ENCODE measurements around the gene RIC3.

RIC3 gene, protein sequence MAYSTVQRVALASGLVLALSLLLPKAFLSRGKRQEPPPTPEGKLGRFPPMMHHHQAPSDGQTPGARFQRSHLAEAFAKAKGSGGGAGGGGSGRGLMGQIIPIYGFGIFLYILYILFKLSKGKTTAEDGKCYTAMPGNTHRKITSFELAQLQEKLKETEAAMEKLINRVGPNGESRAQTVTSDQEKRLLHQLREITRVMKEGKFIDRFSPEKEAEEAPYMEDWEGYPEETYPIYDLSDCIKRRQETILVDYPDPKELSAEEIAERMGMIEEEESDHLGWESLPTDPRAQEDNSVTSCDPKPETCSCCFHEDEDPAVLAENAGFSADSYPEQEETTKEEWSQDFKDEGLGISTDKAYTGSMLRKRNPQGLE

DNA sequence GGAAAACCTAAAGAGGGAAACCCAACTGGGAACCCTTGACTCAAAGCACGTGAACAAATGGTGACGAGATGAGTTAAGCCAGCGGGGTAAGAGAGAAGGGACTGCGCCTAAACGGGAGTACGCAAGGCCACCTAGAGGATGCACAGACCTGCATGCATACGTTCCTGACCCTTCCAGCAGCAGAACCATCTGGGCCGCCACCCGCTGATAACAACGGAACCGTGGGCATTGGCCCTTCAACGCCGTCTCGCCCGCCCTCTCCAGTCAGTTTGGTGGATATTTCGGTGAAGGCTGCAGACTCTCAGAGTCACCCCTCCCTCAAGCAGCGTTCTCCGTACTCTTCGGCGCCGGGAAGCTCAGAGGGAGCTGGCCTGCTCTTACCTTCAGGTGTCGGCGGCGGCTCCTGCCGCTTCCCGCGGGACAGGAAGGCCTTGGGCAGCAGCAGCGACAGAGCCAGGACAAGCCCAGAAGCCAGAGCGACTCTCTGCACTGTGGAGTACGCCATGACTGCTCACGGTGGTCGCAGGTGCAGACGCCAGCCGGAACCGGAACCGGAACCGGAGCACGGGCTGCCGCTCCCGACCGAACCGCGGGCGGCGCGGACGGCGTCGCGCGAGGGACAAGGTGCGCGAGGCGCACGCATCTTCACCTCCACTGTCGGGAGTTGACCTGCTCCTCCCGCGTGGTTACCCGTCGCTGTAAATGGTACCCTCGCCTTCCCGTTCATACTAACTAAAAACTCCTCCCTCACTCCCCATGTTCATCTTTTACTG, at the start of gene RIC3:
RIC3 (minus strand) TSS at position 541 of the 773 bp plus-strand sequence; CDS start at position 505, 36 bp downstream.
- DNase-seq: peak; percentile 54

DNA sequence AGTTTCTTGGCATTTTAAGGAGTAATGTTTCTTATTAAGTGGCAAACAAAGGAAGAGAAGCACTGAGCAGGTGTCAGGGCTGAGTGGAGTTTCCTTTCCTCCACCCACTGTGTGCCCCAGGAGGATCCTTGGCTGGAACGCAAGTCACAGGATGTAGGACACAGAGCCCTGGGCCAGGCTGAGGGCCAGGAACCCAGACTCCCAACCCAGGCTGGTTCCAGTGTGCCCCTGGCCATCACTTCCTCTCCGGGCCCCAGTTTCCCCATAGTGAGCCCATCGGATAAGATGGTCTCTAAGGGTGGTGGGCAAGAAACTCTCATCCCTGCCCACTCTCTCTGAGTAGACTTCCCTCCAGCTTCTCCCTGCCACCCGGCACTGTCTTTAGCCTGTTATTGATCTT, 49.6 kb upstream of the RIC3 start:
- DNase-seq: no peak

DNA sequence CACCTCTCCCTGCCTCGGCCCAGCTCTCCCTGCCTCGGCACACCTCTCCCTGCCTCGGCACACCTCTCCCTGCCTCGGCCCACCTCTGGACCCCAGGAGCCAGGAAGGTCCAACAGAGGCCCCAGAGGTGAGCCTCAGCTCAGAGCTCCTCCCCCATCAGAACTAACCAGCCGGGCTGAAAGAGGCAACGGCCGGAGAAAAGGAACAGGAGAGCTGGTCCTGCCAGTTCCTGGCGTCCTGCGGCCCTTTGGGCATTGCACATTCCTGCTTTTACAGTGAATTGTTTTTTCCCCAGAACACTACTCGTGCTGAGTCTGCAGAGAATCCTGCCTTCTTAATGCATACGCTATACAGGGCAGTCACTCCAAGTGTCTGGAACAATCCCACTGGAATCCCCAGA, 49.1 kb upstream of the RIC3 start:
- no peak for DNase-seq

DNA sequence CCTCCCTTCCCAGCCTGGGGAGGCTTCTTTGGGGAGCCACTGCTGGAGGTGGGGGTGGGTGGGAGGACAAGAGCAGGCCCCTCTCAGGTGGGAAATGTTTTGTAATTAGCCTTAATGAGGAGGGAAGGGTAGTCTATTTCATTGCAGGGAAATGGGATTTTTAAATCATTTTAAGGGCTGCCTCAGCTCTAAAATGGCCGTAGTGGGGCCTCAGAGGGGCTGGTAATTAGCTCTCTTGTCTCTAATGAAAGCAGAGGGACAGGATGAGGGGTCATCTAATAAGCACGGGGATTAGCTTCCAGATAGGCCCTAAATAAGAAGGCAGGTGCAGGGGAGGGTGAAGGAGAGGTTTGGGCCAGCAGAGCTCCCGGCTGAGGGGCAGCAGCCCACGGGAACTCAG, 48.3 kb upstream of the RIC3 start:
- DNase-seq: no peak

DNA sequence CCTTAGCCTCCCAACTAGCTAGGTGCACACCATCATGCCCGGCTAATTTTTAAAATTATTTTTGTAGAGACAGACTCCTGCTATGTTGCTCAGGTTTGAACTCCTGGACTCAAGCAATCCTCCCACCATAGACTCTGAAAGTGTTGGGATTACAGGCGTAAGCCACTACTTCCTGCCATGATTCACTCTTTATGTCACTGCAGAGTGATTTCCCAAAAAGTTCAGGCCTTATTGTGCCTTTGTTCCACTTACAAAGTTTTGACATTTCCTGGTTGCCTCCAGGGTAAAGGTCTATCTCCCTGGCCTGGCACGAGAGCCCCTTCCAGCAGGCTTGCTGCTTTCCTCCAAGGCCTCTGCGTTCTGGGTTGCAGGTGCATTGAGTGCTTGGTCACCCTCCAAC, 44.6 kb upstream of the RIC3 start:
- no peak for DNase-seq

DNA sequence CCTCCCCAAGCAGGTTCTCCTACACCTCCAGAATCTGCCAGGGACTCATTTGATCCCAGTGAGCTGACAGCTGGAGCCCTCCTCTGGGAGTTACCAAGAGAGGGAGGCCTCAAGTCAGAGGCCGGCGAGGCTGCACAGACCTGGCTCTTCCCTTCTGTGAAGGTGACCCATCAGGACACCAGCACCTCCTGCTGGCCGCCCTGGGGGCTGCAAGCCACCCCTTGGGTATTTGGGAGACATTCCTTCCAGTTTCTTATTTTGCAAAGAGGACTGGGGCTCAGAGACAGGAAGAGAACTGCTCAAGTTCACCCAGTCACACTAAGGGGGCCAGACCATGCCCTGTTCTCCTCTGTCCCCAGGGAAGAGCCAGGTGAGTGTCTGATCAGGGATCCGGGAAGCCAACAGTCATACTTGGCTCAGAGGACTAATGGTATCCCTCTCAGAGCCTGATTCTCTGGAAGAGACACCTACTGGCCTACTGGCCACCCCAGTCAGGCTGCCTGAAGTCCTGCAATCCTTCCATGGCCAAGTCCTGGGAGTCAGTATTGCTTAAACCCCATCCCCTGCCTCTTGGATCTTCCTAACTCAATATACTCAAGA, 40.5 kb upstream of the RIC3 start:
- peak; percentile 34 for DNase-seq

DNA sequence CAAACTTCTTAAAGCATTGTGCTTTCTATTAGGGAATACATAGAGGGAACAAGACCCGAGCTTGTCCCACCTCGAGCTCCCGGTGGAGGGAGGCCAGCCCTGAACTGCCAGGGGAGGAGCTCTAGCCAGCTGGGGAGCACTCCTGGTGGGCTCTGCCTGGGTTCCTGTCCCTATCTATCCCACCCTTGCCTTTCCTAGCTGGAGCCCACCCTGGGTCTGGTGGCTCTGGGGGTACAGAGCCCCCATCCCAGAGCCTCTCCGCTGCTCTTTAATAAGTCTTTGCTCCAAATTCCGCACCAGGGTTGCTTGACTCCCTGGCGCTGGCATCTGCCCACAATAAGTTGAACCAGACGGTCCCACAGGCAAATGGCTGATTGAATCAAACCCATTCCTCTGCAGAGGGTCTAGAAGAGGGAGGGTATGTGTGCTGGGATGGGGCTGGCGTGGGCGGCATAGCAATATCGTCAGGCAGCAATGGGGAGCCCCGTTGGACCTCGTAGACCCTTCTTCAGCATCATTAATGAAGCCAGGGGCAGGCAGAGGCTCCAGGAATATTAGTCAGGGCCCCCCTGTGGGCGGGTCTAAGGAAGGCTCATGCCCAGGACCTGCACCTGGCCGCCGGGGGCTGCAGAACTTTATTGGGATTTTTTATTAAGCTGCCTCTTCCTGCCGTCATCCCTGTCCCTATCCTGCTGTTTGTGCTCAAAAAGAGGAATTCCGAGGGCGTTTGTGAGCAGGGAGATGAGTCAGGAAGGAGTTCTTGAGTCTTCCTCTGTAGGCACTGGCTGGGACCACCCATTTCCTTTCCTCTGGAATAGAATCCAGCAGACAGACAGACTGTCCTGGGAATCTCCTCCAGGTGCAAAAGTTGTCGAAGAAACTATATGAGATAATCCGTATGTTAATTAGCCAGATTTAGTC, 38.5 kb upstream of the RIC3 start:
- no peak for DNase-seq

DNA sequence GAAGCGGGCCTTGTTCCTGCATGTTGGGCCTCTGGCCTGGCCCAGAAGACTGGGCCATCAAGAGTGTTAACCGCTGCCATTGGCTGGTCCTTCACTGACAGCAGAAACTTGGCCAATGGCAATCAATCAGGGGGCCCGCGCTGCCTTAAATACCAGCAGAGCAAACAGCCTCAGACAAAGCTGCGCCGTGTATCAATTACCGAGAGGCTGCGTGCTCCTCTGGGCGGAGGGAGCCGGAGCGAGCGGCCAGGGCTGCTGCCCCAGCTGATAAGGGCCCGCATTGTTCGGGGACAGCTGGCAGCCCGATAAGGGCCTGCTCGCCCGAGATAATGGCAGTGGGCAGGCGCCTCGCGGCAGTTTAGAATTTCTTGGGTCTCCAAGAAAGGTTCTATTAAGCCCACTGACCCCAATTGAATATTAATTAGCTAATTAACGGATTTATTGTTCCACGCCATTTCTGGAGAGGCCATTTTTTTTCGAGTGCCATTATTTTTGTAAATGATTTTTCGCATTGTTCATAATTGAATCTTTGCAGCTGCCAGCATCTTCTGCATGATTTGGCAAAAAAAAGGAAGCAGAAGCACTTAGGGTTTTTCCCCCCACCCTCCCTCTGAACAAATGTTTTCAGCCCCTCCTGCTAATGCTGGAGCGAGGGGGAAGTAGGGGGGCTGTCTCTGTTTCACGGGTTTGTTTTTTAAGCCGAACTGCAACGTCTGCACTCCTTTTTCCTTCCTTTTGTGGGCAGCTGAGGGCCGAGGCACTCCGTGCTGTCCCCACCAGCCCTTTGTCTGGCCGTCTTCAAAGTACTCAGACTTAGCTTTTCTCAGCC, 37.6 kb upstream of the RIC3 start:
- DNase-seq: no peak

DNA sequence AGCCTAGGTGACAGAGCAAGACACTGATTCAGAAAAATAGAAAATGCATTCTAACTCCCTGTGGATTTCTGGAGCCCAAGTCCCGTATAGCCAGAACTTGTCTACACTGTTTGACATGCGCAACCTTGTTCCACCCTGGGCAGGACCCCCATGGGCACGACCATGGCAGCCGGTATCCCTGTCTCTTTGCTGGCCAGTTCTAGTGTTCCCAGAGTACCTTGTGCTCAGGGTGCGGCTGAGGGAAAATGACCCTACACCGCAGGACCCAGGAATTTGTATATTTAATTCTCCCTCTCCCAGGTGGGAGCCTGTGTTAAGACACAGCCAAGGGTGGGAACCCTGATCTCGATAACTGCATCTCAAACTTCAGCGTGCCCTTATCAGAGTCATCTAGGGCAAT, 36.7 kb upstream of the RIC3 start:
- no peak for DNase-seq

DNA sequence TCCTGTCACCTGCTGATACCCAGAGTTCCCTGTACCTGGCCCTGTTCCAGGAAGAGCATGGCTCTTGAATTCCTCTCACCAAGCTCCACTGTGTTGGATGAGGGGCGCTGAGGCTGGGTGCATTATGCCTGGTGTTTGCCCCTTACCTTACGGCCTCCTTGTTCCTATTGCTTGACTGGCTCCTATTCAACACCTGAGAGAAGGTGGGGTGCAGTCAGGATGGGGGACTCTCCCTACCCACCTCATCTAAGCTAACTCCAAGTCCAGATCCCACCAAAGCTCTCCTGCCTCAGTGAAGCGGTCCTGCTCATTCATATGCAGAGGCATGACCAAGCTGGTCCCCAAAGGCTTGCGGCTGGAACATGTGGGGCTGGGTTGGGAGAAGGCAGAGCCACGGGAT, 35.8 kb upstream of the RIC3 start:
- DNase-seq: no peak

DNA sequence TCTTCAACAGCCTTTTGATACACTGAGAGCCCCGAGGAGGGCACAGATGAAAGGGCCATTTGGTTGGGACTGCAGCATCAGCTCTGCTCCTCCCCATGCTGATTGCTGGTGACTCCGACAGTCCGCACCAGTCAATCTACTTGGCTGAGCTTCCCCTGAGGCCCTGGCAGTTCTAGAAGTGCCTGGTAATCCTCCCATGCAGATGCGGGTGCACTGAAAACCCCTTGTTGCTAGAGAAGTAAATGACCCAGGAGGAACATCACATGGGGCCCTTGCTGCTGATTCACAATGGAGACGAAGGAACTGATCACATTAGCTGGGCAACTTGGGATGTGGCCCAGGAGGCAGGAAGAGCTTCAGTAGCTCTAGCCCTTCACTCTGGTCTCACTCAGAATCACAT, 35.2 kb upstream of the RIC3 start:
- DNase-seq: no peak

DNA sequence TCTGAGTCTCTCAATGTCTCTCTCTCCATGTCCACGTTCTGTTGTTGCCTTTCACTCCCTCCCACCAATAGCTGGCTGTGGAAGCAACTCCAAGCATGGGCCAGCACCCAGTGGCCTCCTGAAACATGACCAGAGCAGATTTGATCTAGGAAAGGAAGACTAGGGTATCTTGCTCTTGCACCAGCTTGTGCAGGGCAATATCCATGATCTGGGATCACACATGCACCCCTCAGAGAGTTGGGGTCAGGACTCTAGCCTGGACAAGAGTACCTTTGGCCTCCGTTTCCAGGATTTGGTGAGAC, 34.5 kb upstream of the RIC3 start:
- no peak for DNase-seq

DNA sequence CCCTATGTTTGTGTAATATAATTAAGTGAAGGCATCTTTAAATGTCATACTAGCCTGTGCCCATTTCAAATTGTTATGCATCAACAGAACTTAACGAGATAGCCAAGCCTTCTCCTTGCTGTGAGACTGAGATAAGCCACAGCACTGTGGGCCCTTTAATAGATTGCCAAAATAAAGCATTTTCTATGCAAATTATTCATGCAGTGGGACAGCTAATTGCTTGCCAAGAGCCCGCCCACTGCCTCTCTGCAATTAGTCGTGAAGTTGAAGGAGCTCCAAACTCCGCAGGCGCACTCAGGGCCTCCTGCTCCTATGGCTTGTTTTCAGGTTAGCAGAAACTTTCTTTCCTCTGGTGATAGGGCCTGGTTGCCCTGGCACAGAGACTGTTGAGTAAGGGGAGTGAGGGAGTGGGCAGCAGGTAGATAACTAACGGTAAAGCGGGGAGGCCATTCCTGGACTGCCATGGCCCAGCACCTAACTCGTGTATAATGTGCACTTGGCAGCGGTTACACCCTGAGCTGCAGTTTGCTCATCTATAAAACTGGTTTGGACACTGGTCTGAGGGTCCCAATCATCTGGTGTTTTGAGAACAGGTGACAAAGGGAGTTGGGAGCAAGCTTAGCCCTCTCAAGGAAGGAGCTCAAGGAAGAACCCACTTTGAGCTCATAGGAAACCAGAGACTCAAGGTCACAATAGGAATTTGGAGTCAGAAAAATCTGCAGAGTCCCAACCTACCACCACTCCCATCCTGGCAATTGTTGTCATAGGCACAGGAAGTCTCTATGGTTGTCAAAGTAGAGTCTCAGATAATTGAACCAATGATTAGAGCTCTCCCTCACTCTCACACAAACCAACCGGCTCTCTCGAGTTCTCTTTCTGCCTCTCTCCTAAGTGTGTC, 33.9 kb upstream of the RIC3 start:
- DNase-seq: no peak

DNA sequence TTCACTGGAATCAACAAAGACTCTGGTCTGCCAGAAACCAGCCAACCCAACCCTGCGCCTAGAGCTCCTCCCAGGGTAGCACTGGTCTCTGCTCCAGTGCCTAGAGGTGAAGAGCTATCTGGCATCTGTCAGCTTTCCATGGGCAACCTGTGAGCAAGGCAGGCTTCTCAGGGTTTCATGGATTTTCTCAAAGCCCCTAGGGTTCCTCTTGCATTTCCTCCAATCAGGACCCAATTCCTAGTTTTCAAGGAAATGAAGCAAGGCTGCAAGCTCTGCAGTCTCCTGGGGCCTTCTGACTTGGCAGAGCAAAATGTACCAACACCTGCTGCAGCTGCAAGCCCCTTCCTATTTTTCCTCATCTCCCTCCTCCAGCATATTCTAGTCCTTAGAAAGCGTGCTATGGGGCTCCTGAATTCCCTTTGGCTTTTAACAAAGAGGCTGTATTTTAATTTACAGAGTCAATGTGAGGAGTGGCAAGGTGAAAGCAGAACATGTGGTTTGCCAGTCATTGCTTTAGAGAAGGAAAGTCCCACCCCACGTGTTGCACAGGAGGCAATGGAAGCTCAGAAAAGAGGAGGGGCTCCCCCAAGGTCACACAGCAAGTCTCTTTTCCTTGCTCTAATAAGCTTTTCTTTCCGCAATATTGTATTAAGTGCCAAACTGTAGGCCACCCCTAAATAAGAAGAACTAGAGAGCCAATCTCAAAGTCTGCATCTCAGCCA, 33.0 kb upstream of the RIC3 start:
- no peak for DNase-seq

DNA sequence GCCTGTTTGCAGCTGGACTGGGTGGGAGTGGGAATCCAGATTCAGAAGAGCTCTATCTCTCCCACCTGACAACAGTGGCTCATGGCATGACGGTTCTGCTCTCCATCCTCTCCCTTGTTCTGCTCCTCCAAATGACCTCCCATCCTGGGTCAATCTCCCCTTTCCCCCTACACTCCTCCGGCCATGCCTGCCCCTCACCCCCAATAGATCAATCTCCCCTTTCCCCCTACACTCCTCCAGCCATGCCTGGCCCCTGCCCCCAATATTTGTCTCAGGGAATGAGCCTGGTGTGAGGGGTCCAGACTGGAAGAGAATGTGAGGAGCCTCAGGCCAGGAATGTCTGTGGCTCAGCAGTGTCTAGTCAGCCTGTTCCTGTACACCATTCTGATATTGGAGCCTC, 30.9 kb upstream of the RIC3 start:
- DNase-seq: no peak

DNA sequence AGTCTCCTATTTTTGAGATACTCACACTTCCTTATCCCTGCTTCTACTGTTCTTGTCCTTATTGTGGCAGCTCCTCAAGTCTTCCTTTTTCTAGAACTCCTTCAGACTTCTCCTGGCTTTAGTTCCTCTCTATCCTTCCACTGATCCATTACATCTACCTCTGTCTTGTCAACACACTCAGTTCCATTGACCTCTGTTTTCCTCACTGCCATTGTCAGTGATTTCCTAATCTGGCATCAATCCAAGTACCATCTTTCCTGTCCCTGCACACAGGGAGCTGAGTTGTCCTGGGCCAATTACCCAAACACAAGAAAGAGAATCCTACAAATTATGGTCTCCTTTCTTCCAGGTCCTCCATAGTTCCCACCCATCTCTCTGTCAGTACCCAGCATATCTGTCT, 27.9 kb upstream of the RIC3 start:
- DNase-seq: no peak

DNA sequence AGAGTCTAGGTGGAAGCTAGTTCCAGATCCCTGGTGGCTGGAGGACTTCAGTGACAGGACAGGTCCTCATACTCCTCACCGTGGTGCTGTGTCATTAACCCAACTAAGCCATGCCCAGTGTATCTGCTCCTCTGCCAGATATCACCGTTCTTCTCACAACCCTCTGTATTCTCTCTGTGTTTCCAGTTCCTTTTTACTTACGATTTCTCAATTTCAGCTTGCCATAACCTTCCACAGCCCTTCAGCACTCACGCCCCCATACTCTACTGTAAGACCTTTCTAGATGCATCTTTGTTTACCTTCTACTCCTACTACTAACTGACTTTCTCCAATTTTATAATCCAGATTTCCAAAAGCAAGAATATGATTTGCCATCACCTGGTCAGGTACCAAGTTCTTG, 26.1 kb upstream of the RIC3 start:
- no peak for DNase-seq

DNA sequence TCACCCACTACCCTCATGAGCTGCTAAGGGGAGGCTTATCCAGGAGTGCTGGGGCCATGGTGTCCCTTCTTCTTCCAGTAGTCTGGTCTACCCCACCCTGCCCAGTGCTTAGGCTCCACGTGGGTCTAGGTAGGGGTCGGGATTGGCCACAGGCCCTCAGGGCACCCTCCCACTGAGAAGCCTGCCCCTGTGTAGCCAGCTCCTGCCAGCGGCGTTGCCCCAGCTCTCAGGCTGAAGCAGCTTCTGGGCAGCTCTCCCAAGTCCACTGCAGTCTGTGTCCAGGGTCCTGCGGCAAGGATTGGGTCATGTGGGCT, 24.0 kb upstream of the RIC3 start:
- DNase-seq: no peak

DNA sequence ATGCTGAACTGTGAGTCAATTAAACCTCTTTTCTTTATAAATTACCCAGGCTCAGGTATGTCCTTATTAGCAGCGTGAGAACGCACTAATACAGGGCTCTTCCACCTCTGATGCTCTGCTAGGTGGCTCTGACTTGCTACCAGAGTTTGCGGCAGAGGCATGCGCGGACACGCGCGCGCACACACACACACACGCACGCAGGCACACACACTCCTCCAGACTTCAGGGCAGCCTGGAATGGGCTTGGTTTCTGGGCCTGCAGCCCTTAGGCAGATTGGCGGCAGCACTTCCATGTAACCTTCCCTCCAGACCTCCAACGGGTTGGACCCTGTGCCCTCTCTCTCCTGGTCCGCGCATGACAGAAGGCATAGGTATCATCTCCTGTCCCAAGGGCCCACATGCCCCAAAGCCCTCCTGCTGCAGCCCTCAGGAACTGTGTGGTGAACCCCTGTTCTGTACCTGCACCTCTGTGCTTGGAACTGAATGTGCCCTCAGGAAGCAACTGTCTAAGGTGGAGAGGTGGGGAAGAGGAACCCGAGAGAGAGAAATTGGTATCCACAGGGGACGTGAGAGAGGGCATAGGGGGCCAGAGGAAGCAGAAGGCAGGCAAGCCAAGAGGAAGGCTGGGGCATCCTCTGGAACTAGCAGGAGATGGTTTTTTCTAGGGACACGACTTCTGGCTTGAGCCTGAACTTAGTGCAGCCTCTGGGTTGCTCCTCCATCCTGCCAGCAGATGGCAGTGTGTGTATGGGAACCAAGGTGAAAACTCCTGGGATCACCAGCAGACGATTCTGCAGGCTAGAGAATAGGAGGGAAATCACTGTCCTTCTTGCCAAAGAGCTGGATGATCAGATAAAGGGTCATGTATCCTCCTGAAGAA, 23.4 kb upstream of the RIC3 start:
- DNase-seq: peak; percentile 54

DNA sequence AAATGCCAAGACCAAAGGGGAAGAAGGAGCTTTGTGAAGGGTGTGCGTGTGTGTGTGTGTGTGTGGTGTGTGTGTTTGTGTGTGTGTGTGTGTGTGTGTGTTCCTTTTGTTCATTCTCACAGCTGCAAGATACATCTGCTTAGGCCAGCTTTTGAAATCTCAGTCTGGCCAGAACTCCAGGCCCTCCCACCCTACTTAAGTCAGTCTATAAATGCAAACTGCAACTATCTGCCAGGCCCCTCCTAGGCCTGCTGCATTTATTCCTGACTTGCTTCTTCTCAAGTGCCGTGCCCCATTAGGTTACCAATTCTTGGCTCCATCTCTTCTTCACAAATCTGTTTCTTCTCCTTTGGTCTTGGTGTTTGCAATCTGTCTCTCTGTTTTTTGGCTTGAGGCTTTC, 21.6 kb upstream of the RIC3 start:
- no peak for DNase-seq
